MCF 10A (cell line): ENCODE data around the gene MYOM3. TPM values are rescaled to one million over a fixed set of nuclear protein-coding genes. Genes with fewer than 3 reads are reported as not detected.

Experiments used
- BruUV-seq: library from RNA; stranded (reverse); fragments of 400-500 nt; replicated peaks from 2 replicates; lab custom pipeline; 2021; lab: Mats Ljungman, UMichigan
- CTCF ChIA-PET: fragments of 300-600 bp; sonication (Branson Sonifier 250); formaldehyde crosslinking; extraction: SDS; loops from one replicate; lab custom pipeline; 2021; ENCODE audit warnings: antibody characterized with exemption, inconsistent platforms; lab: Yijun Ruan, JAX
- POLR2A ChIA-PET: fragments of 300-600, 350-650 bp; sonication (Branson Sonifier 250); formaldehyde crosslinking; extraction: SDS; loops from one replicate; lab custom pipeline; 2020; ENCODE audit warnings: antibody characterized with exemption, inconsistent platforms; lab: Yijun Ruan, JAX
- DNase-seq: peaks from one replicate; pipeline ENCODE4 v3.0.0-alpha.2; 2018; ENCODE audit not compliant: unreplicated experiment
- H3K27ac Mint-ChIP-seq: one replicate; pipeline ENCODE4 v1.8.0; 2022; ENCODE audit warnings: mild to moderate bottlenecking, low read depth, mixed read lengths; ENCODE audit not compliant: unreplicated experiment
- H3K27me3 Mint-ChIP-seq: one replicate; pipeline ENCODE4 v1.8.0; 2022; ENCODE audit warnings: mixed read lengths; ENCODE audit not compliant: insufficient read depth, unreplicated experiment
- H3K36me3 Mint-ChIP-seq: one replicate; pipeline ENCODE4 v1.8.0; 2022; ENCODE audit warnings: mild to moderate bottlenecking, moderate library complexity, mixed read lengths; ENCODE audit not compliant: insufficient read depth, unreplicated experiment
- H3K4me1 Mint-ChIP-seq: one replicate; pipeline ENCODE4 v1.8.0; 2022; ENCODE audit warnings: mixed read lengths; ENCODE audit not compliant: insufficient read depth, unreplicated experiment
- H3K4me3 Mint-ChIP-seq: one replicate; pipeline ENCODE4 v1.8.0; 2022; ENCODE audit warnings: mild to moderate bottlenecking, moderate library complexity, mixed read lengths; ENCODE audit not compliant: unreplicated experiment
- H3K9me3 Mint-ChIP-seq: one replicate; pipeline ENCODE4 v1.8.0; 2022; ENCODE audit warnings: mixed read lengths; ENCODE audit not compliant: unreplicated experiment
- intact Hi-C: fragments of 100-400 bp; cut with micrococcal nuclease; formaldehyde crosslinking; loops from 2 replicates; pipeline ENCODE4 v1.14.1; 2022
- total RNA-seq: library from RNA; stranded (reverse); gene quantifications from 2 replicates; pipeline ENCODE4 v1.2.3, GENCODE V29; 2022
- TF ChIP-seq, protein P1 (sequence below): fragments of 200-600 bp; IDR thresholded peaks from one replicate; pipeline ENCODE4 v1.8.0; 2022; ENCODE audit warnings: antibody characterized with exemption, mild to moderate bottlenecking; ENCODE audit not compliant: unreplicated experiment

Gene MYOM3
- total RNA-seq, 1 experiment from 2014 or later, result 0.05 TPM

GRCh38 chr1:24089027-24089742 lies 22.8 kb downstream of the MYOM3 start:
- no peaks in the 10 kb centered on the region for H3K27me3 Mint-ChIP-seq
- POLR2A ChIA-PET, result interaction anchor here (0.5 kb wide), 1 partner anchor 309 kb away, joined by 4 read pairs; no protein-coding TSS in a partner anchor

GRCh38 chr1:24086466-24086865 lies 25.5 kb downstream of the MYOM3 start:
- Mint-ChIP-seq H3K4me3 (no peak overlapping the region), H3K4me1 (peaks cover 11% of the 10 kb centered on the region), H3K27me3 (no peaks in the 10 kb centered on the region), H3K9me3 (no peaks in the 10 kb centered on the region), H3K27ac (no peak overlapping the region), H3K36me3 (no peaks in the 10 kb centered on the region)
- CTCF ChIA-PET, result interaction anchor here (1.3 kb wide), 1 partner anchor 15 kb away, joined by 6 read pairs; no protein-coding TSS in a partner anchor
- POLR2A ChIA-PET, result no interaction called here
- TF ChIP-seq, protein P1, sequence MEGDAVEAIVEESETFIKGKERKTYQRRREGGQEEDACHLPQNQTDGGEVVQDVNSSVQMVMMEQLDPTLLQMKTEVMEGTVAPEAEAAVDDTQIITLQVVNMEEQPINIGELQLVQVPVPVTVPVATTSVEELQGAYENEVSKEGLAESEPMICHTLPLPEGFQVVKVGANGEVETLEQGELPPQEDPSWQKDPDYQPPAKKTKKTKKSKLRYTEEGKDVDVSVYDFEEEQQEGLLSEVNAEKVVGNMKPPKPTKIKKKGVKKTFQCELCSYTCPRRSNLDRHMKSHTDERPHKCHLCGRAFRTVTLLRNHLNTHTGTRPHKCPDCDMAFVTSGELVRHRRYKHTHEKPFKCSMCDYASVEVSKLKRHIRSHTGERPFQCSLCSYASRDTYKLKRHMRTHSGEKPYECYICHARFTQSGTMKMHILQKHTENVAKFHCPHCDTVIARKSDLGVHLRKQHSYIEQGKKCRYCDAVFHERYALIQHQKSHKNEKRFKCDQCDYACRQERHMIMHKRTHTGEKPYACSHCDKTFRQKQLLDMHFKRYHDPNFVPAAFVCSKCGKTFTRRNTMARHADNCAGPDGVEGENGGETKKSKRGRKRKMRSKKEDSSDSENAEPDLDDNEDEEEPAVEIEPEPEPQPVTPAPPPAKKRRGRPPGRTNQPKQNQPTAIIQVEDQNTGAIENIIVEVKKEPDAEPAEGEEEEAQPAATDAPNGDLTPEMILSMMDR, result no peak
- BruUV-seq, result no TSS peak
- no peak for DNase-seq
- intact Hi-C loops, result no loop called here

More at GRCh38 chr1:24089027-24089742, 22.8 kb downstream of the MYOM3 start:
- Mint-ChIP-seq H3K36me3 (no peaks in the 10 kb centered on the region), H3K4me1 (peaks cover 11% of the 10 kb centered on the region), H3K9me3 (no peaks in the 10 kb centered on the region), H3K27ac (no peak overlapping the region), H3K4me3 (no peak overlapping the region)
- no peak for DNase-seq
- TF ChIP-seq, protein P1, result no peak
- no TSS peak for BruUV-seq
- intact Hi-C loops, result no loop called here
- CTCF ChIA-PET, result no interaction called here

- ChIA-PET CTCF (interaction anchor here (1.0 kb wide), 1 partner anchor 550 kb away, joined by 3 read pairs; no protein-coding TSS in a partner anchor), POLR2A (no interaction called here)
- Mint-ChIP-seq H3K27ac (no peak overlapping the region), H3K36me3 (no peaks in the 10 kb centered on the region), H3K4me3 (no peak overlapping the region), H3K4me1 (peaks cover 11% of the 10 kb centered on the region), H3K27me3 (no peaks in the 10 kb centered on the region), H3K9me3 (no peaks in the 10 kb centered on the region)
- no TSS peak for BruUV-seq
- TF ChIP-seq, protein P1, result no peak
- intact Hi-C loops, result no loop called here
- peak; percentile 18 for DNase-seq
These were observed 26.4 kb downstream of the MYOM3 start for GRCh38 chr1:24085546-24085945.

DNA sequence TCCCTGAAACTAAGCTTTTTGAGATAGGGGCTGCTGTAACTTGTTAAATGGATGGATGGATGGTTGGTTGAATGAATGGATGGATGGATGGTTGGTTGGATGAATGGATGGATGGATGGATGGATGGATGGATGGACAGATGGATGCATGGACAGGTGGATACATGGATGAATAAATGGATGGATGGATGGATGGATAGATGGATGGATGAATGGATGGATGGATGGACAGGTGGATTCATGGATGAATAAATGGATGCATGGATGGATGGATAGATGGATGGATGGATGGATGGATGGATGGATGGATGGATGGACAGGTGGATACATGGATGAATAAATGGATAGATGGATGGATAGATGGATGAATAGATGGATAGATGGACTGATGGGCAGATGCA lies 26.9 kb downstream of the MYOM3 start:
- Mint-ChIP-seq H3K4me3 (no peak overlapping the region), H3K36me3 (no peaks in the 10 kb centered on the region), H3K9me3 (no peaks in the 10 kb centered on the region), H3K27ac (no peak overlapping the region), H3K27me3 (no peaks in the 10 kb centered on the region), H3K4me1 (peaks cover 11% of the 10 kb centered on the region)
- no peak for DNase-seq
- TF ChIP-seq, protein P1, result no peak
- POLR2A ChIA-PET, result no interaction called here
- intact Hi-C loops, result no loop called here
- BruUV-seq, result no TSS peak
- CTCF ChIA-PET, result interaction anchor here (0.6 to 1.0 kb wide), 2 partner anchors 69 to 551 kb away, joined by 3 to 4 read pairs; no protein-coding TSS in a partner anchor
